Superior temporal gyrus (tissue), 1 donor: Measurements from ENCODE around the gene TNFRSF1A.

Experiments
- DNase-seq: peaks from one replicate; pipeline ENCODE4 v3.0.0-alpha.2; 2016; ENCODE audit errors: extremely low spot score

The TNFRSF1A gene

DNA sequence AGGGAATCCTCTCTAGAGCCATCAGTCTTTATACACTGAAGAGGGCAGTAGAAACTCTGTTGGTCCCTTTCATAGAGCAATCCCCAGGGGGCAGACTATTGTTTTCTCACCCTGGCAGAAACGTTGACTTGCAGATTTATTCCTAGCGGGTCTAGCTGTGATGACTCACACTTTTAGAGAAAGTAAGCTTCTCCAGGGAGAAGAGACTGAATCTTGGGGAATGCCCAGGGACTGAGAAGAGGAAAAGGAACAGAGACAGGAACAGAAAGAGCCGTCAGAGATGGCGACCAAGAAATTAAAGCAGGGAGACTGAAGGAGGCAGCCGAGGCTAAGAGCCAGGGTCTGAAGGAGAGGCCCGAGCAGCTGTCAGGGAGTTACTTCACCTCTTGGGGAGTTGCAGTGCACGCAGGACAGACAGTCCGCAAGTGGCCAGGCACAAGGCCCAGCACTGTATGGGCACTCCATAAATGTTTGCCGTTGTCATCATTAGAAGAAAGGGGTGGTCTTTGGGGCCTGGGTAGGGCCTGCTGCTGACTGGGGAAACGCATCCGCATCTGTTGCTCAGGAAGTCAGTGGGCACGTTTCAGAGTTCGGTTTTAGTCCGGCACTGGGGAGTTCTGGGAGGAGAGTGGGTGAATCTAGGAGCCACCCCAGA lies 18.4 kb downstream of the TNFRSF1A start:
- peak; percentile 62 for DNase-seq

DNA sequence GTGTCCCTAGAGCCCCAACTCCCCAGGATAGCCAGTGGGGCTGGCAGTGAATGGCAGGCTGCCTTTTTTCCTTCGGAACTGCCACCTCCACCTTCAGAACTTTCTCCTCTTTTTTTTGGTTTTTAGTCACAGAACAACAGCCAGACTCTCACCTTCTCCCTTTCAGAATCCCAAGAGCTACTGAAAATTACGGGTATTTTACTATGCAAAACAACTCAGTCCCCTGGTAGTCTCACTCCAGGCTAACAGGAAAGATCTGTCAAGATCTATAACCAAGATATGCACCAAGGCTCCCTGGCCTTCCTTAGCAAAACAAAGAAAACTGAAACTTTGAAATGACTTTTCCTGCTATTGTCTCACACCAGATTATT lies 18.9 kb downstream of the TNFRSF1A start:
- no peak for DNase-seq

DNA sequence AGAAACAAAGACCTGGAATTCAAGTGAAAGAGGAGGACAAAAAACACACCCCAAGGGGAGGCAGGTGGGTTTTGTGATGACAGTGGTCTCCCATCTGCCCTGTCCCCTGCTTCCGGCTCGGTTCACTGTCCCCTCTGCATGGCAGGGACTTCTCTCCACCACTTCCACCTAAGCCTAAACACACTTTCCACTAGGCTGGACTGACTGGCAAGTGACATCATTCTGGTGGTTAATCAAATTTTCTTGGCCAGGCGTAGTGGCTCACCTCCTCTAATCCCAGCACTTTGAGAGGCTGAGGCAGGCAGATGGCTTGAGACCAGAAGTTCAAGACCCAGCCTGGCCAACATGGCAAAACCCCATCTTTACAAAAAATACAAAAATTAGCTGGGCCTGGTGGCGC lies 19.5 kb downstream of the TNFRSF1A start:
- DNase-seq, result no peak

DNA sequence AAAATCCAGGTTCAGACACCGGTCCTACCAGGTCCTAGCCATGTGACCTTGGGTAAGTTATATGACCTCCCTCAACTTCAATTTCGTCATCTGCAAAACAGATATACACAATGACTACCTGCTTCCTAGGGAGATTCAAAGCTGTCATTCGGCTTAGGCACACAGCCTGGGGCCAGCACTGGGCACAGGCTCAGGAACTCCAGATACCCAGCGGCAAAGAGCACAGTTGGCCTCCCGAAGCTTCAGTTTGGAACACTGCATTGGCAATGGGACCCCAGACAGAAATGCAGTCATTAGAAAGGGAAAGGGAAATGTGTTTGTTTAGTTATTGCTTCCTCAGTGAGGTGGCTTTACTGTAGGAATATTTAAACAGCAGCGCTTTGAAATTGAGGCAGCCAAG lies 20.0 kb downstream of the TNFRSF1A start:
- no peak for DNase-seq

DNA sequence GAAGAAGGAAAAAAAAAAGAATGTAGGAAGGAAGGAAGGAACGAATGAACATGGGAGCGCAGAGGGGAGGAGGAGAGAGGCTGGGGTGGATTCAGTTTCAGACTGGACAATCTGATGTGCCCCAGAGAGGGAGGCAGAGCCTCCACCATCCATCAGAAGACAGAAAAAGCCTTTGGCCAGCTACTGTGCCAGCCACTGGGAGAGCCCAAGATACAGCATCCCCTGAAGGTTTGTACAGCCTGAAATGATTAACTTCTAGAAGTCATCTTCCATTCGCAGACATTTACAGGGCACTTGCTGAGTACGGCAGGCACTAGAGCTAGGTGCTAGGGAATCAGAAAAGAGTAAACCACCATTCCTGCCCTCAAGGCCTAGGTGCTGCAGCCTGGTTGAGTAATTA lies 22.4 kb downstream of the TNFRSF1A start:
- no peak for DNase-seq

DNA sequence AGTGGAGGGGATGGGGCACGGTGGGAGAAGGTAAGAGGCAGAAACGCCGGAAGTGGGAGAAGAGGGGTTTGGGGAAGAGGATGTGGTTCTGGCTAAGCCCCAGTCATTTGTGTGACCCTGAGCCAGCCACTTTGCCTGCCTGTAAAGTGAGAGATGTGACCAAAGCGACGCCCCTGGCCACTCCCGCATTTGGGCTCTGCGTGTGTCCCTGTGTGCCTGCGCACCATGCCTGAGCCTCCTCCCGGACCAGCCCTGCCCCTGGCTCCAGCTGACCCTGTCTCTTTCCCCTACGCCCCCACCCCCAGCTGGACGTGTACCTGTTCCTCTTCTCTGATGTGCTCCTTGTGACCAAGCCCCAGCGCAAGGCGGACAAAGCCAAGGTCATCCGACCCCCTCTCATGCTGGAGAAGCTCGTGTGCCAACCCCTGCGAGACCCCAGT lies 23.4 kb downstream of the TNFRSF1A start:
- DNase-seq, result no peak

DNA sequence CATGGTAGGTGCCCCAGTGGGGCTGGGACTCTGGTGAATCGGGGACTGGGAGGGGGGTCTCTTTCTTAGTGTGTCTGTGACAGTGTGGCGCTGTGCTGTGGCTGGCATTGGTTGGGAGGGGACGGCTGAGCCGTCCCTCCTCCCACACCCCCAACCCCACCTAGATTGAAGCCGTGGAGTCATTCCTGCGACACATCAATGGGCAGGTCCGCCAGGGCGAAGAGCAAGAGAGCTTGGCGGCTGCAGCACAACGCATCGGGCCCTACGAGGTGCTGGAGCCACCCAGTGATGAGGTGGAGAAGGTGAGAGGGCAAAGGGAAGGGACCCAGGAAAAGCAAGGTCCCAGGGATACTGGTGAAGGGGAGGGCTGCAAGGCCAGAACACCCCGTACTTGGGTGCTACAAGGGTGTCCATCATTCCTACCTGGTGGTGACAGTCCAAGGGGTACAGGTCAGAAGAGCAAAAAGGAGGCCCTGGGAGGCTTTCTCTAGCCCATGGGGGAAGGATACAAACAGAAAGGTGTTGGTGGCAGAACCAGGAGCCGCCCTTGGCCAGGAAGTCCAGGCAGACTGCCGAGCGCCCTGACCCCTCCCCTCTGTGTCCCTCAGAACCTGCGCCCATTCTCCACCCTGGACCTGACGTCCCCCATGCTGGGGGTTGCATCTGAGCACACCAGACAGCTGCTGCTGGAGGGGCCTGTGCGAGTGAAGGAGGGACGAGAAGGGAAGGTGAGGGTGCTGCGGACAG lies 24.0 kb downstream of the TNFRSF1A start:
- no peak for DNase-seq

DNA sequence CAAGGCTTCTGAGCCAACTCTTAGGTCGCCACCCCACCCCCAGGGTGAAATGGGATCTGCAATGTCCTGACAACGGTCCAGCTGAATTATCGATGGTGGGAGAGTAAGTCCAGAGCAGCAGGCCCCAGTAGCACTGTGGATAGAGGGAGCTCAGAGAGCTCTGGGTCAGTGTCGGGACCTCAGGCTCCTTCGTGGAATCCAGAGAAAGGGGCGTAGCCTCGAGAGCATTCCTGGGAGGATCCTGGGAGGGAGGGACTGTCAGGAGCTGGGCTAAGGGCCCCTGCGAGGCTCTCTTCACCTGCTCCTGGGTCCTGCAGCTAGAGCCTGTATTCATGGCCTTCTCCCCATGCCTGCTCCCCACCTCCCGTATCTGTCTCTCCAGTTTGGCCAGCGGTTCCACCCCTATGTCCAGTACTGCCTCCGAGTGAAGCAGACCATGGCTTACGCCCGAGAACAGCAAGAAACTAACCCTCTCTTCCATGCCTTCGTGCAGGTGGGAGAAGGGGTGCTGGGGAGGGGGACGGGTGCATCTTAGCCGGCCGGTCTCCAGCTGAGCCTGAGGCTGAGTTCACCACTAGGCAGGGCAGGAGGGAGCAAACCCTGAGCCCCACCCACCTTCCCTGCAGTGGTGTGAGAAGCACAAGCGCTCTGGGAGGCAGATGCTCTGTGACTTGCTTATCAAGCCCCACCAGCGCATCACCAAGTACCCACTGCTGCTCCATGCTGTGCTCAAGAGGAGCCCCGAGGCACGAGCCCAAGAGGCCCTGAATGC lies 24.8 kb downstream of the TNFRSF1A start:
- DNase-seq, result no peak

DNA sequence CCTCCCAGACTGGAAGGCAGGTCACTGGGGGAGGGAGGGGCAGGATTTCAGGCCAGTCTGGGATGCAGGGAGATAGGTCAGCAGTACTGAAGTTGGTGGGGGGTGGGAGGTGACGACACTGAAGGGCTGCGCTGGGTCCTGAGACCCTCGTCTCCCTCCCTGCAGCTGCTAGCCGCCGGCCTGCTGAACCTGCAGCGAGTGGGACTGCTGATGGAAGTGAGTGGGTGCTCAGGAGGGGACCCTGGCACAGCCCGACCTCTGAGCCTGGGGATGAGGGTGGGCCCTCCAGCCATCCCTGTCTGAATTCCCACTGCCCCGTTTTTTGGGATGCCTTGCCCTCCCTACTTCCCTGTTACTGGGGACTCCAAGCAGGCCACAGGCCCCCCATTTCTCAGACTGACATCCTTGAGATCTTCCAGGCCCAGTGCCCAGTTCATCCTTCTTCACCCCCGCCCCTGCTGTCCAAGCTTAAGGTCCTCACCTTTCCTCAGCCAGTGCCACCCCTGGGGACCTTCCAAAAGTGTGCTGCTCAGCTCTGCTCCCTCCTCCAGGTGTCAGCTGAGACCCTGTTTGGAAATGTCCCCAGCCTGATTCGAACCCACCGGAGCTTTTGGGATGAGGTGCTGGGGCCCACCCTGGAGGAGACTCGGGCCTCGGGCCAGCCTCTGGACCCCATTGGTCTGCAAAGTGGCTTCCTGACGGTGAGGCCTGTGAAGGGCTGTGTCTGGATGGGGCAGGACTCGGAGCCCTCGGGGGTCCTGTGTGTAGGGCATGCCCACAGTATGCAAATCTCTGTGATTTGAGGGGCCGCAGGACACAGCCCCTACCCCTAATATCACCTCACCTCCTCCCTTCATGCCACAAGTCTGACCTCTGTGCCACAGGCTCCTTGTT lies 25.9 kb downstream of the TNFRSF1A start:
- no peak for DNase-seq

DNA sequence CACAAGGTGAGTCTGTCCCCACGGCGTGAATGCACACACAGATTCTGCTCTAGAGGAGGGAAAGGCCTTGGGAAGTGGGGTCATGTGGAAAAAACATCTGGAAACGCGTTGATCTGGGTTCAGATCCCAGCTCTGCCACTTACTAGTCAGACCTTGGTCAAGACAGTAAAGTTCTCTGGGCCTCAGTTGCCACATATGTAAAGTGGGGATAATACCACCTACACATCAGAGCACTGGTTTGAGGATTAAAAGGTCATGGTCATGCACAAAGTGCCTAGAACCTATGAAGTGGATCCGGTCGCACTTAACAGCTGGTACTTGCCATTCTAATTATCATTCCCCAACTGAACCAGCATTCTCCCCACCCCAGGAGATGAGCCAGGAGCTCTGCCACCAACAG lies 26.7 kb downstream of the TNFRSF1A start:
- DNase-seq, result no peak

DNA sequence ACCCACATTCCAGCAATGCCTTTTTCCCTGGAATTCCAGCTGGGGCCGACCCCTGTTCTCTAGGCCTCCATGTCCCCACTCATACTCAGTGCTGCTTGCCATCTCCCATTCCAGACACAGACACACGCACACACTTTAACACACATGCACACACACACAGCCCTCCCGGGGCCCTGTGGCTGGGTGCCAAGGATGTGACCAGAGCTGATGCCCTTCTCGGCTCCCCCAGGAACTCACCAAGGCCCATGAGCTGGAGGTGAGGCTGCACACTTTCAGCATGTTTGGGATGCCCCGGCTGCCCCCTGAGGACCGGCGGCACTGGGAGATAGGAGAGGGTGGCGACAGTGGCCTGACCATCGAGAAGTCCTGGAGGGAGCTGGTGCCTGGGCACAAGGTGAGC lies 27.1 kb downstream of the TNFRSF1A start:
- DNase-seq, result no peak

DNA sequence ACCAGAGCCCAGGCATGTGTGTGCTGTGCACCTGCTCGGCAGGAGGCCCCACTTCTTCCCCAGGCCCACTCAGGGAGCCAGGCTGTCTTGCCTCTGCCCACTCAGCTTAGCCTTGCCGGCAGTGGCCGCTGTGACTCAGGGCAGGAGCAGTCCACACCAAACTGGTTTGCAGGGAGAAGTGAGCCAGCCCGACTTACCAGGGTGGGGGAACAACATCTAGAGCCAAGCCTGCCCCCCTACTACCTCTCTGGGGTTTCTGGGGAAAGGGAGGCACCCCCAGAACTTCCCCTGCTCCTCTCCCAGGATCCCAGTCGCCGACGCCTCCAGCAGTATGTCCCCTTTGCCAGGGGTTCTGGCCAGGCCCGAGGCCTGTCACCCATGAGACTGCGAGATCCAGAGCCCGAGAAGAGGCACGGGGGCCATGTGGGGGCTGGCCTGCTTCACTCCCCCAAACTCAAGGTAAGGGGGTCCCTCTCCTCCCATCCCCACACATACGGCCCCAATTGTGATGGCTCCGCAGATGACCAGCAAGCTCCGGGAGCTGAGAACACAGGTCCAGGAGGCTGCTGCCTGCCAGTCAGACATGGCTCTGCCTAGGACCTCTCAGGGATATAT lies 28.4 kb downstream of the TNFRSF1A start:
- DNase-seq, result no peak

DNA sequence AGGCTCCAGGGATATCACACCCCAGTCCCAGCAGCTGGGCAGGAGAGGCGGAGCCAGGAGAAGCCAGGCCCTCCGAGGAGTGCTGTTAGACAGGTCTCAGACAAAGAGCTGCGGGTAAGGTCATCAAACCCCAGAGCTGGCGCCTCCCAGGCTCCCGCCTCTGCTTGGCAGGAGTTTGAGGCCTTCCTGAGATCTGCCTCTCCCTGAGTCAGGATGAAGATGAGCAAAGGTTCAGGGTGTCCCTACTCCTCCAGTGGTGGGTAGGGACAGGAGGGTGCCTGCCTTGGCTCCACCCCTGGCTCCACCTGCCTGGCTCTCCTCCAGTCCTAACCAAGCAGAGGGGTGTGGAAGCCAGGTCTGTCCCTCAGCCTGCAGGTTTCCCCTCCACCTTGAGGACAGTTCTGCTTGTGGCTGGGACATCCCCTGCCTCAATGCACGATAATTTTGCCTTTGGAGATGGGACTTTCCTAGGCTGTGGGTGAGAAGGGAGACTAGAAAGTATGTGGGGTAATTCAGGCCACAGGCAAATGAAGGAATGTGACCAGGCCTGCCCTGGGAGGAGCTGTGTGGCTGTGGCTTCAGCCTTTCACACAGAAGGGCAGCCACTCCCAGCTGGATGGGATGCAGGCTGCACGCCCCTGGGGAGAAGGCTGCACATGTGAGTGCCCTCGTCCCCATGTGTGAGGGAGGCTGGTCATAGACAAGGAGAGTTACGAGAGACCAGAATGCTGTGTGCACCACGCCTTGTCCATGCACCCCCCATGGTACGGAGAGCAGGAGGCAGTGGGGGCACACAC lies 29.1 kb downstream of the TNFRSF1A start:
- no peak for DNase-seq

DNA sequence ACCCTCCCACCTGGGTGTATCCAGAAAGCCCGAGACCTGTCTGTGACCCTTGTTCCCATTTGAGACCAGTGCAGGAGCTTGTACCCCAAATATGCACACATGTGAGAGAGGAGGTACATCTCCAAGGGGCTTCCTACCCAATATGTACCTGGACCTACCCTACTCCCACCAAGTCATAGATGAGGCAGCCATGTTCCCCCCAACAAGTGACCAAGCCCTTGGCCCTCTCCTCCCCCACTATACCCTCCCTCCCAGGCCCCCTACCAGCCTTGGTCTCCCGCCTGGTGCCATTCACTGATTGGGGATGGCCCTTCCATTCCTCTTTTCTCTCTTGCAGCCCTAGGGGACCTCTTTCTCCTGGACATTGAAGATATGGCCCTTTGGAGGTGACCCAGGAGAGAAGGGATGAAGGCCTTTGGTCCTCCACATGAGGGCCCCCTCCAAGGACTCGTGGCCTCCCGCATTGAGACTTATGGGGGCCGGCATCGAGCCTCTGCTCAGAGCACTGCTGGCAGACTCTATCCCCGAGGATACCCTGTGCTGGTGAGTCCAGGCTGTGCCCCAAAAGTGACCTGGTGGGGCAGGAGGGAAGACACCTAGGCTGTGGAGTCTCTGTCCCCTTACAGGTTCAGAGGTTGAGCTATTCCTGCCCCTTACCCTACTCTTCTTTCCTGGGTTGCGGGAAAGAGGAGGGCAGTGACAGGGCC lies 29.9 kb downstream of the TNFRSF1A start:
- no peak for DNase-seq

DNA sequence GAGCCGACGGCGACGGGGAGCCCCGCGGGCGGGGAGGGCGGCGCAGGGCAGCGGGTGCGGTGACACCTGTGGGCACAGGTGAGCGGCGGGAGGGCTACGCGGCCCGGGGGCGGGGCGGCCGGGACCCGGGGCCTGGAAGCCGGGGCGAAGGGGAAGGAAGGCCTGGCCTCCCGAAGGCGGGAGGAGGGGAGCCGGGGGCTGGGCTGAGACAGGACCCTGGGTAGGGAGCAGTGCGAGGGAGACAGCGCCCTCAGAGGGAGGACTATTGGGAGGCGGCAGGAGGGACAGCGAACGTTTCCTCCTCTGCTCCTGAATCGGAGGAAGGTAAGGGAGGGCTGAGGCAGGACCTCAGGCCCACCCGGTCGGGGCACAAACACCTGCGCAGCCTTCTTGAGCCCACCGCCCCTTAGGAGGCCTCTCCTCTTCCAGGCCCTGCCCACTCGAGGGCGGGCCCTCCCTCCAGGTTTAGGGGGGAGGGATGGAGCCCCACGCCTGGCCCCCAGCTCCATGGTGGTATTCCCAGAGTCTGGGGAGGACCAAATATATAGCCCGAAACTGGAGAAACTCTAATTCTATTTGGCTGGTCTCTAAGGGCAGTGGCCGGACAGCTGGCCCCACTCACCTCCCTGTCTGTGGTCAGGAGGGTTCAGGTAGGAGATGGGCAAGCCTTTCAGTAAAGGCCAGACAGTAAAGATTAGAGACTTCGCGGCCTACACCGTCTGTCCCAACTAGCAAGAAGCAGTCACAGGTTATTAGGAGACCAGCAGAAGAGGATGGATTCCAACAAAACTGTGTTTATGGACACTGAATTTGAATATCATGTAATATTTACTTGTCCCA lies 30.9 kb downstream of the TNFRSF1A start:
- no peak for DNase-seq

DNA sequence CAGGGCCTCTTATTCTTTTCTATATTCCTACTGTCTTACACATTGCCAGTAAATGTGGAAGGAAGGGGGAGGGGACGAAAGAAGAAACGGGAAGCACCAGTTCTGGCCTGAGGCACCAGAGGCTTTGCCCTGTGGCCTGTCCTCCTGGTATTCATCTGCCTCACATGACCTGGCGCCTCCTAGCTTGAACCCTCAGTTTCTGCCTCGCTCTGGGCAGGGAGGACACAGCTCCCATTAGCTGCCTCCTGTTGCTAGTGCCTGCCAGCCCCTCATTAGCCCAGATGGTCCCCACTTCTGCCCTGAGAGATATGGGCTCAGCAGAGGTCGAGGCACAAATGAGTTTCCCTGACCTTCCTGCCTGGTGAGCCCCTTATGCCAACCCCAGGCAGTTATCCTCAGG lies 34.3 kb downstream of the TNFRSF1A start:
- no peak for DNase-seq

DNA sequence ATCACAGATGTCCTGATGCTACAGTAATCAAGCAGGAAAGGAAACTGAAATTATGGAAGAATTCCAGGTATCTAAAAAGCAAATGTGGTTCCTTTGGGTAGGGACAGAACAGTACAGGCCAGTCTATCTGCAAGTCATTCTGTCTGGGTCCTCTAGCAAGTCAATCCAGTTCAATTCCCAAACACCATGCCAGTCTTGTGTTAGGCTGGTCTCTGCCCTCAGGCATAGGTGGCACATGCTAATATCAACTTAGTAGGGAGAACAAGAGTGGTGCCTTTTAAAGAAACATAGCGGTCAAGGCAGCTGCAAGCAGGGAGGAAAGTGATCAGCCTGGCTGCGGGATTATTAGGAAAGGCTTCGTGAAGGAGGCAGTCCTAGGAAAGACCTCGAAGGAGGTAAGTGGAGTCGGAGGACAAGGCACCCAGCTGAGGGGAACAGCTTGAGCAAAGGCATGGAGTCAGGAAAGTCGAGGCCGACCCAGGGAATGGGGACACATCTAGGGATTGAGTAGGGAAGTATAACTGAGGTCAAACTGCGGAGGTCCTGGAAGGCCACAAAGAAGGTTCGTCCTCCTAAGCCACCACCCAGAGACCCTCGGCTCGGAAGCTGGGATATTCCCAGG lies 35.2 kb downstream of the TNFRSF1A start:
- no peak for DNase-seq

DNA sequence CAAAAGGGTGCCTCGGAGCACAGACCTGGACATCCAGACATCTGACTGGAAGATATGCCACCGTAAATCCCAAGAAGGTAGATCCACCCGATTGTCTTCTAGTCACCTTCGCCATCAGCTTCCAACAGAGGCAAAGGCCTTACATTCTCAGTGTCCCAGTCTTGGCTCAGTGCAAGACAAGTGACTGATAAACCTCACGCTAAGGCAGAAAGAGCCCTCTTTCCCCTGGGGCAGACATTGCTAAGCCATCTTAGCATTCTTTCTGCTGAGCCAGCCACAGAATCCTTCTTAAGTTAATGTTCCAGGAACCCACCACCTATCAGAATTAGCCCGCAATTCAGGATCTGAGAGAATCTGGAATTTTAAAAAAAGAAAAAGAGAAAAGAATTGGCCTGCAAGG lies 35.7 kb downstream of the TNFRSF1A start:
- DNase-seq, result no peak

DNA sequence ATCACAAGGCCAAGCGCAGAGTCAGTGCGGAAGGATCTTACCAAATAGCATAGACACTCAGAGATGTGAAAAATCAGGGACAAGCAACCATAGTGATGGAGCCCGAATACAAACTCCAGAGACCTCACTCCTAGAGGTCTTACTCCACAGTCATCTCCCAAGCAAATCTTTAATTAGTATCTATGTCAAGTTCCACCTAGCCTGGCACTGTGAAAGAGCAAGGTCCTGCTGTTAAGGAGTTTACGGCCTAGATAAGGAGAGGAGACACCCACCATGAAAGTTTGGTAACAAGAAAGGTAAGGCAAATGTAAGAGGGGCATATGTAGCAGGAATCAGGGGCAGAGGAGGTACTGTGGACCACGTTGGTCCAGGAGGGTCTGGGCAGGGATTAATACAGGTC lies 38.8 kb downstream of the TNFRSF1A start:
- DNase-seq, result no peak
